GM13976 (cell line): ENCODE data around the gene ZNF407.
"Not testable (repeated sequence)": the region's sequence is repeated elsewhere in the genome, so short reads cannot be mapped to it uniquely, and the experiment has no call there.

Experiments
- DNase-seq: peaks from one replicate; pipeline ENCODE4 v3.0.0; 2012; ENCODE audit warnings: low spot score
- CTCF ChIP-seq: IDR thresholded peaks from 2 replicates; pipeline ENCODE4 v1.5.1; 2012; ENCODE audit warnings: borderline replicate concordance, mild to moderate bottlenecking; ENCODE audit not compliant: insufficient read depth; ENCODE audit errors: extremely low read depth, missing control alignments, control extremely low read depth
- in situ Hi-C: fragments of 300-500 bp; cut with MboI; formaldehyde crosslinking; loops from one replicate; pipeline ENCODE4 v1.12.0; 2022; ENCODE audit warnings: low sequenced_read_pairs, mixed read lengths, inconsistent platforms; ENCODE audit not compliant: unreplicated experiment

ZNF407 gene

DNA sequence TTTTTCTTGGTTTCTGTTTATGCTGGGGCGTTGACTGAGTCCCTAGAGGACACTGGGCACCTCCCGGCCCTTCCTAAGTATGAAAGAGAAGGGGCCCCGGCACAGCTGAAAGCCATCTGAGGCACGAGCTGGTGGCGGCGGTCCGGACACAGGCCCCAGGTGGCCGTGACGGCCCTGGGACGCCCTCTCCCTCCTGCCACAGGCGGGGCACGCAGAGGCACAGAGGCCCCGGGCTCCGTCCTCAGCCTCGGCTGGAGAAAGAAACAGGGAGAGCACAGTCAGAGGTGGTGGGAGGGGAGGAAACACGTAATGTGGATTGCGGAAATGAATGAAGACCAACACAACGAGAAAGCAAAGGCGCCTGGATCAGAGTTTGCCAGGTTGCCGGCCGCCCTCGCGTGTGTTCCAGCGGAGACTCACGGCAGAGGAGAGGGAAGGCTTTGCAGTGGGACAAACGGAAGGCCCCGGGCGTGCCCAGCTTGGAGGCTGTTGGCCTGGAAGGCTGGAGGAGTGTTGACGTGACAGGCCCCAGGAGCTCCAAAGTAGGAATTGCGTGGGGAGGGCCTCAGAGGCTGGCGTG lies 492.2 kb downstream of the ZNF407 start:
- in situ Hi-C loops = no loop called here
- no peak for DNase-seq

GRCh38 chr18:75090336-75090735 lies 492.7 kb downstream of the ZNF407 start:
- TF ChIP-seq CTCF = no peak
- DNase-seq = no peak
- in situ Hi-C loops = no loop called here

More for the DNA sequence above, 492.2 kb downstream of the ZNF407 start:
- no peak for TF ChIP-seq CTCF

DNA sequence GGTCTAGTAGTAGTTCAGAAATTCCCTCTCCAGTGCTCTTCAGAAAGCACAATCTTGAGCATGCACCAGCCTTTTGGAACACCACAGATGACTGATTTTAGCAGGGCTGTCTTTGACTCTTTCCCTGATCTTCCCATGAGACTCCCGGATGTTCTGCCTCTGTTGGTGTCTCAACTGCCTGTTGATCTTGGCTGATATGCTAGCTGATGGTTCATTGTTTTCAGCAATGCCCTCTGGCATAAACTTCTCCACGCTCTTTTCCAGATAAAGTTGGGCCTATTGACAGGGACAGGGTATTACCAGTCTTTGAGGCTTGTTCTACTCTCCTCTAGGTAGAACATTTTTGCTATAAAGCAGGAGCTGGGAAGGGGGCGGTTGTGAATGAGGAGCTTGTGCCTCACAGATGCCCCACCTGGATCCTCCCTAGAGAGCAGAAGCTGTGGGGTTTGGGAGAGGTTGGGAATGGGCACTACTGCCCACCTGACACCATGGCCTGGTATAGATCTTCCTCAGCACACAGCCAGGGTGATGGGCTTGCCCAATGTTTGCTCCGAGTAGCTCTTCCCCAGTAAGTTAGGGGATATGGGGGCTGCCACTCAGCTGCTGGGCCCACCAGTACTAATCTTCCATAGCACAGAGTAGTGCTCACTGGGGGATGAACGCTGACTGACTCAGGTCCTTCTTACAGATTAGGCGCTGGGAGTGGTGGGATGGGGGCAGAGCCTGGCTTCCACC lies 500.0 kb downstream of the ZNF407 start:
- in situ Hi-C loops = no loop called here

GRCh38 chr18:75100832-75101630 lies 503.4 kb downstream of the ZNF407 start:
- in situ Hi-C loops = no loop called here
- DNase-seq = no peak
- TF ChIP-seq CTCF = no peak

More for the DNA sequence above, 500.0 kb downstream of the ZNF407 start:
- no peak for DNase-seq
- no peak for TF ChIP-seq CTCF

- no peak for TF ChIP-seq CTCF
- in situ Hi-C loops = no loop called here
- DNase-seq = no peak
Observed at GRCh38 chr18:75101916-75102315, 504.2 kb downstream of the ZNF407 start.

GRCh38 chr18:75104029-75104428 lies 506.4 kb downstream of the ZNF407 start:
- in situ Hi-C loops, DNase-seq: not testable (repeated sequence)

DNA sequence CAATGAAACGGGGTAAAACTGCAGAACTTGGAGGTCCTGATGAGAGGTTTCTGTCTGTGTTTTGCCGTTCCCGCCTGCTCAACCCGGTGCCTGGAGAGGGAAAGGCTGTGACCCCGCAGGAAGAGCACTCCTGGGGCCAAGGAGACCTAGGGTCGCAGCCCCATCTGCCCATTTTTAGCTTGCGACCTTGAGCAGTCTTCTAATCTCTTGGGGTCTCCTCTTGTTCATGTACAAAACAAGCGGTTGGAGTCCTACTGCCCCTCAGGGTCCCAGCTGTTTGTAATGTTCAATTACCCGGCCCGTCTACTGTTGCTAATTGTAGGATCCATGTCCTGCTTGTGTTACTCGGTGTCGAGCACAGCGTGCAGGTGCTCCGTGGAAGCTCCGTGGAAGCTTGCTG lies 506.8 kb downstream of the ZNF407 start:
- TF ChIP-seq CTCF = no peak
- in situ Hi-C loops = no loop called here
- no peak for DNase-seq
